ENCODE measurements around the gene MAVS.
"Not testable (repeated sequence)": the region's sequence is repeated elsewhere in the genome, so short reads cannot be mapped to it uniquely, and the experiment has no call there.

MAVS gene

GRCh38 chr20:3818155-3819151 lies 28.2 kb upstream of the MAVS start:
- H3K36me3 ChIP-seq (ENCODE audit: insufficient read depth, low read depth, low read length): 0 out of 2 replicates have a peak, but pooled peaks cover 4% of the 10 kb centered on the region
- no peak overlapping the region for H3K27ac ChIP-seq (ENCODE audit: low read length)
- no peak overlapping the region for H3K9ac ChIP-seq (ENCODE audit: low read depth, low read length)
- no peak overlapping the region for H3K4me3 ChIP-seq (ENCODE audit: low read length)
- H3K9me3 ChIP-seq (ENCODE audit: insufficient read depth, low read depth, low read length): no peaks in the 10 kb centered on the region
- peaks cover 4% of the 10 kb centered on the region; the same call in 1 of the 2 replicates for H3K4me1 ChIP-seq (ENCODE audit: insufficient read depth, low read length)
- no peaks in the 10 kb centered on the region for H3K27me3 ChIP-seq (ENCODE audit: insufficient read depth, low read length)

GRCh38 chr20:3819411-3820047 lies 27.1 kb upstream of the MAVS start:
- Histone ChIP-seq H3K36me3 (ENCODE audit: insufficient read depth, low read depth, low read length) (0 out of 2 replicates have a peak, but pooled peaks cover 4% of the 10 kb centered on the region), H3K4me1 (ENCODE audit: insufficient read depth, low read length) (peaks cover 4% of the 10 kb centered on the region; the same call in 1 of the 2 replicates), H3K9me3 (ENCODE audit: insufficient read depth, low read depth, low read length) (no peaks in the 10 kb centered on the region), H3K27ac (ENCODE audit: low read length) (no peak overlapping the region), H3K27me3 (ENCODE audit: insufficient read depth, low read length) (no peaks in the 10 kb centered on the region), H3K4me3 (ENCODE audit: low read length) (peak overlapping the region; percentile 89), H3K9ac (ENCODE audit: low read depth, low read length) (peak overlapping the region; percentile 88; the same call in 1 of the 2 replicates)

DNA sequence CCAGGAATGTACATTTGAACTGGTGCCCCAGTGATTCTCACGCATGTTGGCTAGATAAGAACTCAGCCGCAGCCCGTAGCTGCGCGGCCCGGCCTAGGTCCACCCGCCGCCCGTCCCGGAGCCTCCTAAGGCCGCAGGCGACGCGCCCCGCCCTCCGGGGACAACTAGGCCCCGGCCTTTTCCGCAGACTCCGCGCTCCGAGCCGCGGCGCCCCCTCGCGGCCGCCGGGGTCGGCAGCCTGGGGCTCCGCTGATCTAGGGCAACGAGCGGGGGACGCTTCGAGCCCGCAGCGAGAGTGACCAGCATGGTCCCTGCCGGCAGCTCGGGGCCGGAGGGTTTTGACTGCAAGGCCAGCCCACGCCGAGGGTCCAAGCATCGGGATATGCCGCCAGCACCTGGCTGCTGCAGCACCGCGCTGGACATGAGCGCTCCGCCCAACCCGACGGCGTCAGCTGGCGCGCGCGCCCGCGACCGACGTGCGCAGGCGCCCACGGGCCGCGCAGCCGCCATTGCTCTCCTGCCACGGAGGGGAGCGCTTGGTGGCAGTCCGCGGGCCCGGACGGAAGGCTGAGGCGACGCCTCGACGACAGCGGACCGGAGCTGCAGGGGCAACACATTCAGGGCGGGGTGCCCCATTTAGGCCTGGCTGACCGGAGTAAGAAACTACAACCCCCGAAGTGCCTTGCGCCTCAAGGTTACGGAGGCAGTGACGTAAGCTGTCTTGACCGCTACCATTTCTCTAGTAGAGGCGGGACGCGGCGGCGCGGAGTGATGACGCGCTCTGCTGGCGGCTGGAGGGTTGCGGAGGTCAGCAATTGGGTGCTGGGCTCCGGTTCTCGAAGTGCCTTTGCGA lies 26.4 kb upstream of the MAVS start, which contains the start of gene AP5S1:
AP5S1 (plus strand) TSS at position 500 of the 853 bp plus-strand sequence. CDS start 1,571 bp downstream, outside the sequence.
- Histone ChIP-seq H3K27ac (ENCODE audit: low read length) (peak within 1 kb of the TSS; percentile 41), H3K9ac (ENCODE audit: low read depth, low read length) (peak within 1 kb of the TSS; percentile 88), H3K4me1 (ENCODE audit: insufficient read depth, low read length) (peaks cover 4% of the 10 kb centered on the region; the same call in 1 of the 2 replicates), H3K27me3 (ENCODE audit: insufficient read depth, low read length) (no peaks in the 10 kb centered on the region), H3K4me3 (ENCODE audit: low read length) (peak within 1 kb of the TSS; percentile 89), H3K9me3 (ENCODE audit: insufficient read depth, low read depth, low read length) (no peaks in the 10 kb centered on the region), H3K36me3 (ENCODE audit: insufficient read depth, low read depth, low read length) (0 out of 2 replicates have a peak, but pooled peaks cover 4% of the 10 kb centered on the region)

- 0 out of 2 replicates have a peak, but pooled peaks cover 4% of the 10 kb centered on the region for H3K36me3 ChIP-seq (ENCODE audit: insufficient read depth, low read depth, low read length)
- no peaks in the 10 kb centered on the region for H3K27me3 ChIP-seq (ENCODE audit: insufficient read depth, low read length)
- H3K4me3 ChIP-seq (ENCODE audit: low read length): peak overlapping the region; percentile 89
- H3K27ac ChIP-seq (ENCODE audit: low read length): peak overlapping the region; percentile 41
- H3K4me1 ChIP-seq (ENCODE audit: insufficient read depth, low read length): peaks cover 4% of the 10 kb centered on the region; the same call in 1 of the 2 replicates
- peak overlapping the region; percentile 88; the same call in 1 of the 2 replicates for H3K9ac ChIP-seq (ENCODE audit: low read depth, low read length)
- H3K9me3 ChIP-seq (ENCODE audit: insufficient read depth, low read depth, low read length): no peaks in the 10 kb centered on the region
Observed at GRCh38 chr20:3820901-3821727, 25.5 kb upstream of the MAVS start.

DNA sequence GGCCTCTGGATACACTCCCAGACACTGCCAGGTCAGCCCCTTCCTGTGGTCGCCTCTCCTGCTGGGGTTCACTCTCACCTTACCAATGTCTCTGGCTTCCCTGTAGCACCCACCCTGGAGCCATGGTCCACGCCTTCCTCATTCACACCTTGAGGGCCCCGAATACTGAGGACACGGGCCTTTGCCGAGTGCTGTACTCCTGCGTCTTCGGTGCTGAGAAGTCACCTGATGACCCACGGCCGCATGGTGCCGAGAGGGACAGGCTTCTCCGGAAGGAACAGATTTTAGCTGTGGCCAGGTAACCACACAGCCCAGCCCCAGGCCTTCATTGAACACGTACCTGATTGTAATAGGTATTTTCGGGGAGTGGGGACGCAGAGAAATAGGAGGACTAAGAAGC lies 24.6 kb upstream of the MAVS start:
- no peak overlapping the region for H3K27ac ChIP-seq (ENCODE audit: low read length)

DNA sequence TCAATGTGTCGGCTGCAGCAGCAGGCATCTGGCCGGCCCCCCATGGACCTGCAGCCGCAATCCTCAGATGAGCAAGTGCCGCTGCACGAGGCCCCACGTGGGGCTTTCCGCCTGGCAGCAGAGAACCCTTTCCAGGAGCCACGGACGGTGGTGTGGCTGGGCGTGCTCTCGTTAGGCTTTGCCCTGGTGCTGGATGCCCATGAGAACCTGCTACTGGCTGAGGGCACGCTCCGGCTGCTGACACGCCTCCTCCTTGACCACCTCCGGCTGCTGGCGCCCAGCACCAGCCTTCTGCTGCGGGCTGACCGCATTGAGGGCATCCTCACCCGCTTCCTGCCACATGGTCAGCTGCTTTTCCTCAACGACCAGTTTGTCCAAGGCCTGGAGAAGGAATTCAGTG lies 22.8 kb upstream of the MAVS start:
- Histone ChIP-seq H3K9ac (ENCODE audit: low read depth, low read length) (no peak overlapping the region), H3K36me3 (ENCODE audit: insufficient read depth, low read depth, low read length) (0 out of 2 replicates have a peak, but pooled peaks cover 4% of the 10 kb centered on the region), H3K27me3 (ENCODE audit: insufficient read depth, low read length) (no peaks in the 10 kb centered on the region), H3K4me3 (ENCODE audit: low read length) (no peak overlapping the region), H3K27ac (ENCODE audit: low read length) (no peak overlapping the region), H3K9me3 (ENCODE audit: insufficient read depth, low read depth, low read length) (no peaks in the 10 kb centered on the region), H3K4me1 (ENCODE audit: insufficient read depth, low read length) (no peaks in the 10 kb centered on the region; the same call in 1 of the 2 replicates)

More for the DNA sequence above, 24.6 kb upstream of the MAVS start:
- H3K4me1 ChIP-seq (ENCODE audit: insufficient read depth, low read length): no peaks in the 10 kb centered on the region; the same call in 1 of the 2 replicates
- H3K36me3 ChIP-seq (ENCODE audit: insufficient read depth, low read depth, low read length): 0 out of 2 replicates have a peak, but pooled peaks cover 4% of the 10 kb centered on the region
- no peak overlapping the region for H3K9ac ChIP-seq (ENCODE audit: low read depth, low read length)
- no peaks in the 10 kb centered on the region for H3K27me3 ChIP-seq (ENCODE audit: insufficient read depth, low read length)
- no peak overlapping the region for H3K4me3 ChIP-seq (ENCODE audit: low read length)
- H3K9me3 ChIP-seq (ENCODE audit: insufficient read depth, low read depth, low read length): no peaks in the 10 kb centered on the region

DNA sequence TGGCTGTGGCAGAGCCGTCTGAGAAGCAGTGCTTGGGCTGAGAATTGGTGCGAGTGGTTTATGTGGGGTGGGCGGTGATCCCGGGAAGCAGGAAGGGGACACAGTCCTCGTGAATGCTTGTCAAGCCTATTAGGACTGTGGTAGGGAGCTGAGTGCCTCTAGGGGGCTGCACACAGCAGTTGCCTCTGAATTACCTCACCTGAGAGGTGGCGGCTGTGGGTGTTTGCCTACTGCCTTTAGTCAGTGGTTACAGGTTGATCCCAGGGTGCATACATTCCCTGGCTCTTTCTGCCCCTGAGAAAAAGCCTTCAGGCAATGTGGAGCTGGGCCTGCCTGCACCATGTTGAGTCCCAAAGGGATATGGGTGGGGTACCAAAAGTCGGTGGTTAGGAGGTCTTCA lies 21.1 kb upstream of the MAVS start:
- Histone ChIP-seq H3K36me3 (ENCODE audit: insufficient read depth, low read depth, low read length) (0 out of 2 replicates have a peak, but pooled peaks cover 4% of the 10 kb centered on the region), H3K27me3 (ENCODE audit: insufficient read depth, low read length) (no peaks in the 10 kb centered on the region), H3K4me1 (ENCODE audit: insufficient read depth, low read length) (no peaks in the 10 kb centered on the region), H3K4me3 (ENCODE audit: low read length) (no peak overlapping the region), H3K9ac (ENCODE audit: low read depth, low read length) (no peak overlapping the region), H3K27ac (ENCODE audit: low read length) (no peak overlapping the region), H3K9me3 (ENCODE audit: insufficient read depth, low read depth, low read length) (no peaks in the 10 kb centered on the region)

DNA sequence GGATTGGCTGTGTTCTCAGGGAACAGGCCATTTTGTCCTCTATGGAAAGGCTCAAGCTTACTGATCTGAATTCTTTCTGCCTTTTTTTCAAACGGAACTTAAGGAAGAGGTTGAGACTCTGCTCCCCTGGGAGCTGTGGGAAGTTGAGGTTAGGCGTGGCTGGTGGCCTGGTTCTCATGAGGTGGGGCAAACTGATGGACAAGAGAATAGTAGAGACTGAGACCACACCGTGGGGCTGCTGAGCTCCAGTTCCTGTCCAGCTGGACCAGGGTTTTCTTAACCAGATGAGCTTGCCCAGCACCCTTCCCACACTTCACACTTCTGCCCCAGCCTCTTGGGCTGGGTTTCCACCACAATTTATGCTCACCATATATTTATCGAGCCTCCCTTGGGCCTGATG lies 20.2 kb upstream of the MAVS start:
- H3K27ac ChIP-seq (ENCODE audit: low read length): no peak overlapping the region

DNA sequence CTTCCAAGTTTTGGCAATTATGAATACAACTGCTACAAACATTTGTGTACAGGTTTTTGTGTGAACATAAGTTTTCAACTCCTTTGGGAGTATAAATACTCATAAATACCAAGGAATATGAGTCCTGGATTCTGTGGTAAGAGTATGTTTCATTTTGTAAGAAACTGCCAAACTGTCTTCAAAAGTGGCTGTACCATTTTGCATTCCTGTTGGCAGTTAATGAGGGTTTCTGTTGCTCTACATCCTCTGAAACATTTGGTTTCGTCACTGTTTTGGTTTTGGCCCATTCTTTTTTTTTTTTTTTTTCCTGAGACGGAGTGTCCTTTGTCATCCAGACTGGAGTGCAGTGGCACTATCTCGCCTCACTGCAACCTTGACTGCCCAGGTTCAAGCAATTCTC lies 17.8 kb upstream of the MAVS start:
- Histone ChIP-seq H3K4me3 (ENCODE audit: low read length) (no peak overlapping the region), H3K9me3 (ENCODE audit: insufficient read depth, low read depth, low read length) (no peaks in the 10 kb centered on the region), H3K9ac (ENCODE audit: low read depth, low read length) (no peak overlapping the region), H3K4me1 (ENCODE audit: insufficient read depth, low read length) (no peaks in the 10 kb centered on the region), H3K27me3 (ENCODE audit: insufficient read depth, low read length) (no peaks in the 10 kb centered on the region), H3K36me3 (ENCODE audit: insufficient read depth, low read depth, low read length) (no peaks in the 10 kb centered on the region), H3K27ac (ENCODE audit: low read length) (no peak overlapping the region)

More for the DNA sequence above, 20.2 kb upstream of the MAVS start:
- Histone ChIP-seq H3K9me3 (ENCODE audit: insufficient read depth, low read depth, low read length) (no peaks in the 10 kb centered on the region), H3K36me3 (ENCODE audit: insufficient read depth, low read depth, low read length) (0 out of 2 replicates have a peak, but pooled peaks cover 4% of the 10 kb centered on the region), H3K4me1 (ENCODE audit: insufficient read depth, low read length) (no peaks in the 10 kb centered on the region), H3K4me3 (ENCODE audit: low read length) (no peak overlapping the region), H3K27me3 (ENCODE audit: insufficient read depth, low read length) (no peaks in the 10 kb centered on the region), H3K9ac (ENCODE audit: low read depth, low read length) (no peak overlapping the region)

- H3K27me3 ChIP-seq (ENCODE audit: insufficient read depth, low read length); H3K9ac ChIP-seq (ENCODE audit: low read depth, low read length); H3K9me3 ChIP-seq (ENCODE audit: insufficient read depth, low read depth, low read length); H3K27ac ChIP-seq (ENCODE audit: low read length); H3K4me1 ChIP-seq (ENCODE audit: insufficient read depth, low read length); H3K36me3 ChIP-seq (ENCODE audit: insufficient read depth, low read depth, low read length); H3K4me3 ChIP-seq (ENCODE audit: low read length): not testable (repeated sequence)
Observed at GRCh38 chr20:3829891-3830290, 16.7 kb upstream of the MAVS start.

Data from iPS-20b (cell line).